ENCODE data around the gene SEC22C. TPM values are rescaled to one million over a fixed set of nuclear protein-coding genes. Genes with fewer than 3 reads are reported as not detected.

SEC22C gene
- polyA plus RNA-seq, 3 donors: 15.3 to 28.4 (median 27.4) TPM

DNA sequence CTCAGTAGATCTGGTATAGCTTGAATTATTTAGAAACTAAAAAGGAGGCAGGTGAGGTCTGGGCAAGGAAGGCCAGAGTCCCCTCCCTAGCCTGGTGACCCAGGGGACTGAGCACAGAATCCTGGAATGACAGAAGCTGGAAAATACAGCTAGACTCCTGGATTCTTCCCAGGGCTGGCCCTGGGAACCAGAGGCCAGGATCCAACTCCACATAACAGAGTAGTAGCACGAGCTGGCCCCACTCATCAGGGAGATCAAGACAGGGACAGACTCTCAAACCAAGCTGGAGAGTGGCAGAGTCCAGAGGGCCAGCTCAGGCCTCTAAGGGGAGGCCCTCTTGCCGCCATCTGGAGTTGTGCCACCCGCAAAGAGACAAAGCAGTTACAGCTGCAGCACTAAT is 68.6 kb downstream of the SEC22C start:
- 100% methylated on average over 3 of the region's 3 CpGs for WGBS (ENCODE audit: insufficient coverage)

DNA sequence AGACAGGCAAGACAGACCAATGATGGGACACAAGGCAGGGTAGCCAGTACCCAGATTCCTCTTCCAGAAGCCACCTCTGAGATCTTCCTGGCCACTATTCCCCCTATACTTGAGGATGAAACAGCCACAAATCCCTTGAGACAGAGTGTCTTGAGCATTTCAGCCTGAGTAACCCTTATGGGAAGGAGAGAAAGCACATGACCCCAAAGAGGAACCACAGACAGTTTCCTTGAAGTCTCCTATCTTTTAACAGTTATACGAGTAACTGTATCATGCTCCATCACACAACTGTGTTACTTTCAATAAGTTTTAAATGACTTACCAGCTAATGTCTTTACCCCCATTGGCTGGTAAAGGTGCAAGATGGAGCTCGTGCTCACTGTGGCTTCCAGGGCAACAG is 70.0 kb downstream of the SEC22C start:
- peaks cover 59 to 71% of the 10 kb centered on the region in 2 donors for H3K36me3 Mint-ChIP-seq
- intact Hi-C loops (cut with micrococcal nuclease): no loop called here
- no peak overlapping the region for H2AFZ ChIP-seq (ENCODE audit: insufficient read depth, low read depth, low read length, poor library complexity, severe bottlenecking)
- peaks cover 12 to 52% of the 10 kb centered on the region in 2 donors for H3K36me3 ChIP-seq (replicated peaks in 1 of 2; ENCODE audit: control insufficient read depth in 1 of 2, insufficient read depth in 2 of 2, low read length in 2 of 2)
- peak overlapping the region in 1 of 2 donors; percentile 29 for H3K27ac ChIP-seq (ENCODE audit: low read depth in 1 of 2, low read length in 2 of 2)
- H3K9me3 Mint-ChIP-seq: no peaks in the 10 kb centered on the region
- H3K27me3 ChIP-seq (ENCODE audit: control insufficient read depth in 2 of 2, insufficient read depth in 2 of 2, low read length in 2 of 2): no peaks in the 10 kb centered on the region
- H4K20me1 ChIP-seq (ENCODE audit: insufficient read depth, low read length): peaks cover 59% of the 10 kb centered on the region
- peak in 2 of 3 donors; percentile 25 to 30 for DNase-seq
- H3K4me1 ChIP-seq (ENCODE audit: control insufficient read depth in 1 of 2, insufficient read depth in 2 of 2, low read length in 2 of 2): peaks cover 51 to 62% of the 10 kb centered on the region in 2 donors
- H3K4me3 ChIP-seq (replicated peaks in 1 of 3; ENCODE audit: low read depth in 2 of 3, low read length in 3 of 3): no peak overlapping the region
- WGBS (ENCODE audit: insufficient coverage): 75% methylated on average over 1 of the region's 2 CpGs
- H3K27ac Mint-ChIP-seq: no peak overlapping the region
- TF ChIP-seq, protein P1, sequence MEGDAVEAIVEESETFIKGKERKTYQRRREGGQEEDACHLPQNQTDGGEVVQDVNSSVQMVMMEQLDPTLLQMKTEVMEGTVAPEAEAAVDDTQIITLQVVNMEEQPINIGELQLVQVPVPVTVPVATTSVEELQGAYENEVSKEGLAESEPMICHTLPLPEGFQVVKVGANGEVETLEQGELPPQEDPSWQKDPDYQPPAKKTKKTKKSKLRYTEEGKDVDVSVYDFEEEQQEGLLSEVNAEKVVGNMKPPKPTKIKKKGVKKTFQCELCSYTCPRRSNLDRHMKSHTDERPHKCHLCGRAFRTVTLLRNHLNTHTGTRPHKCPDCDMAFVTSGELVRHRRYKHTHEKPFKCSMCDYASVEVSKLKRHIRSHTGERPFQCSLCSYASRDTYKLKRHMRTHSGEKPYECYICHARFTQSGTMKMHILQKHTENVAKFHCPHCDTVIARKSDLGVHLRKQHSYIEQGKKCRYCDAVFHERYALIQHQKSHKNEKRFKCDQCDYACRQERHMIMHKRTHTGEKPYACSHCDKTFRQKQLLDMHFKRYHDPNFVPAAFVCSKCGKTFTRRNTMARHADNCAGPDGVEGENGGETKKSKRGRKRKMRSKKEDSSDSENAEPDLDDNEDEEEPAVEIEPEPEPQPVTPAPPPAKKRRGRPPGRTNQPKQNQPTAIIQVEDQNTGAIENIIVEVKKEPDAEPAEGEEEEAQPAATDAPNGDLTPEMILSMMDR (IDR thresholded peaks at IDR 0.05): no peak
- peaks cover 58% of the 10 kb centered on the region for H3K4me1 Mint-ChIP-seq
- H3K27me3 Mint-ChIP-seq (ENCODE audit: low read depth in 3 of 3): peaks cover 0 to 6% (median 1%) of the 10 kb centered on the region in 3 donors
- H3K4me2 ChIP-seq (replicated peaks; ENCODE audit: extremely low read depth, low read length, poor library complexity, severe bottlenecking): peak overlapping the region; percentile 14
- no peak overlapping the region for H3K9ac ChIP-seq (ENCODE audit: insufficient read depth, low read length, poor library complexity, severe bottlenecking)
- peaks cover 4% of the 10 kb centered on the region for H3K79me2 ChIP-seq (ENCODE audit: insufficient read depth, low read length)
- H3K9me3 ChIP-seq (replicated peaks in 1 of 2; ENCODE audit: control insufficient read depth in 1 of 2, insufficient read depth in 1 of 2, low read length in 2 of 2): no peaks in the 10 kb centered on the region
- no peak overlapping the region for H3K4me3 Mint-ChIP-seq

More for the DNA sequence above, 68.6 kb downstream of the SEC22C start:
- no peak overlapping the region for H3K9ac ChIP-seq (ENCODE audit: insufficient read depth, low read length, poor library complexity, severe bottlenecking)
- H3K27ac Mint-ChIP-seq: no peak overlapping the region
- no peak for DNase-seq
- TF ChIP-seq, protein P1 (IDR thresholded peaks at IDR 0.05): no peak
- no peak overlapping the region for H3K27ac ChIP-seq (ENCODE audit: low read depth in 1 of 2, low read length in 2 of 2)
- no peak overlapping the region for H3K4me3 ChIP-seq (replicated peaks in 1 of 3; ENCODE audit: low read depth in 2 of 3, low read length in 3 of 3)
- peaks cover 0 to 8% (median 1%) of the 10 kb centered on the region in 3 donors for H3K27me3 Mint-ChIP-seq (ENCODE audit: low read depth in 3 of 3)
- H3K4me3 Mint-ChIP-seq: peak overlapping the region in 1 of 2 donors; percentile 21
- intact Hi-C loops (cut with micrococcal nuclease): no loop called here
- H3K27me3 ChIP-seq (ENCODE audit: control insufficient read depth in 2 of 2, insufficient read depth in 2 of 2, low read length in 2 of 2): no peaks in the 10 kb centered on the region
- no peak overlapping the region for H2AFZ ChIP-seq (ENCODE audit: insufficient read depth, low read depth, low read length, poor library complexity, severe bottlenecking)
- peaks cover 0 to 2% (median 0%) of the 10 kb centered on the region in 7 donors for H3K9me3 Mint-ChIP-seq
- H3K4me1 Mint-ChIP-seq: peaks cover 45% of the 10 kb centered on the region
- peaks cover 55% of the 10 kb centered on the region for H4K20me1 ChIP-seq (ENCODE audit: insufficient read depth, low read length)
- H3K36me3 ChIP-seq (replicated peaks in 1 of 2; ENCODE audit: control insufficient read depth in 1 of 2, insufficient read depth in 2 of 2, low read length in 2 of 2): peaks cover 18 to 63% of the 10 kb centered on the region in 2 donors
- peaks cover 60 to 78% of the 10 kb centered on the region in 2 donors for H3K36me3 Mint-ChIP-seq
- no peak overlapping the region for H3K4me2 ChIP-seq (replicated peaks; ENCODE audit: extremely low read depth, low read length, poor library complexity, severe bottlenecking)
- no peaks in the 10 kb centered on the region for H3K9me3 ChIP-seq (replicated peaks in 1 of 2; ENCODE audit: control insufficient read depth in 1 of 2, insufficient read depth in 1 of 2, low read length in 2 of 2)
- peaks cover 4% of the 10 kb centered on the region for H3K79me2 ChIP-seq (ENCODE audit: insufficient read depth, low read length)
- peaks cover 39 to 49% of the 10 kb centered on the region in 2 donors for H3K4me1 ChIP-seq (ENCODE audit: control insufficient read depth in 1 of 2, insufficient read depth in 2 of 2, low read length in 2 of 2)
